Glomerular endothelial cell (primary cell): ENCODE results near the gene C10orf62. TPM values are rescaled to one million over a fixed set of nuclear protein-coding genes. Genes with fewer than 3 reads are reported as not detected.

Source experiments
- DNase-seq: peaks from one replicate; pipeline ENCODE4 v3.0.0-alpha.2; 2011; ENCODE audit warnings: low read depth, low spot score; ENCODE audit errors: extremely low read depth
- total RNA-seq: library from RNA; depleted of rRNA; stranded (reverse); fragments of >200 nt; gene quantifications from 2 replicates; pipeline ENCODE4 v1.2.3, GENCODE V29; 2015

The C10orf62 gene
- total RNA-seq, 1 donor from 2014 or later = not detected

DNA sequence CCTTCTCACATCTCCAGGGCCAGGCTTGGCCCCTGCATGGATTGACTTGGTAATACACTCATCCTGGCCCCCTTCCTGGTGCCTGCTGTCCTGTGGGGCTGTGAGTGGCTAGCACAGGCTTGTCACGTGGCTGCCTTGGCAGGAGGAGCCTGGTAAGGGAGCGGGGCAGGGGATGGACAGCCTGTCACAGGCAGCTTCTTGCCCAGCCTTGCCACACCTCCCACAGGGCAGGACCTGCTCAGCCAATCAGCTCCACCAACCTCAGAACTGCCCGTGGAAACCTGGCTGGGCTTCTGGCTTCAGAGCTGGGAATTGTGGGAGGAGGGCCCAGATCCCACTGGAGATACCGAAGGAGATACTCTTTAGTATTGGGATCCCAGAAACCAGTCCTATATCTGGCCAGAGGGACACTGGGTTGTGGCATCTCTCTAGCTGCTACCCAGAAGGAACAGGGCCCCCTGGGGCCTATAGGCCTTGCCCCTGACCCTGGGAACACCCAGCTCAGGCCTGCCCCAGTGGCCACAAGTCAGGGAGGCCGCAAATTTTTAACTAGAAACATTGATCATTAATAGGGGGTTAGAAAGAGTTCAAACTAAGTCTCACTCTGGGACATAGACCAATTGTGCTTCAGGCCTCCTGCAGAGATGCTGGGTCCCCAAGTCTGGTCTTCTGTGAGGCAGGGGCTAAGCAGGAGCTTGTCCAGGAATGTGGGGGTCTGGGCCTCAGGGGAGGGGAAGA, 5.3 kb upstream of the C10orf62 start, which contains the start of gene HOGA1:
HOGA1 (plus strand) TSS at position 330 of the 738 bp plus-strand sequence; CDS start at position 645, 315 bp downstream.
- DNase-seq = no peak

- no peak for DNase-seq
Observed at GRCh38 chr10:97584798-97585438, 4.6 kb upstream of the C10orf62 start.

- no peak for DNase-seq
Observed at GRCh38 chr10:97585439-97585811, 4.1 kb upstream of the C10orf62 start.

GRCh38 chr10:97587183-97587582, 2.3 kb upstream of the C10orf62 start:
- no peak for DNase-seq

- DNase-seq = no peak
Observed at GRCh38 chr10:97590082-97590747, 694 bp downstream of the C10orf62 start.

- no peak for DNase-seq
Observed at GRCh38 chr10:97590748-97591495, 1.4 kb downstream of the C10orf62 start.

GRCh38 chr10:97593421-97593820, 3.9 kb downstream of the C10orf62 start:
- DNase-seq = no peak

GRCh38 chr10:97596101-97597082, 6.9 kb downstream of the C10orf62 start:
- DNase-seq = peak; percentile 93

DNA sequence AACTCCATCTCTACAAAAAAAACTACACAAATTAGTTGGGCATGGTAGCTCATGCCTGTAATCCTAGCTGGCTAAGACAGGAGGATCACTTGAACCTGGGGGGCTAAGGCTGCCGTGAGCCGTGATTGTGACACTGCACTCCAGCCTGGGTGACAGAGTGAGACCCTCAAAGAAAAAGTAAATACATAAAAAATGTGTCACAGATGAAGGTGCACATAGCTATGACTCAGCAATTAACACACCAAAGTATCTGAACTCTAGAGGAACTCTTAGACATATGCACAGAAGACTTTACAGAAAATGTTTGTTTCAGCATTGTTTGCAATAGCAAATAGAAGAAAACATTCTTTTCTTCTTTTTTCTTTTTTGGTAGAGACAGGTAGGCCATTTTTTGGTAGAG, 8.3 kb downstream of the C10orf62 start:
- no peak for DNase-seq

GRCh38 chr10:97598407-97599271, 9.1 kb downstream of the C10orf62 start:
- no peak for DNase-seq

GRCh38 chr10:97599272-97599619, 9.7 kb downstream of the C10orf62 start:
- DNase-seq = no peak

- DNase-seq = no peak
Observed at GRCh38 chr10:97600616-97601015, 11.1 kb downstream of the C10orf62 start.

- DNase-seq = no peak
Observed at GRCh38 chr10:97601268-97602215, 12.0 kb downstream of the C10orf62 start.

DNA sequence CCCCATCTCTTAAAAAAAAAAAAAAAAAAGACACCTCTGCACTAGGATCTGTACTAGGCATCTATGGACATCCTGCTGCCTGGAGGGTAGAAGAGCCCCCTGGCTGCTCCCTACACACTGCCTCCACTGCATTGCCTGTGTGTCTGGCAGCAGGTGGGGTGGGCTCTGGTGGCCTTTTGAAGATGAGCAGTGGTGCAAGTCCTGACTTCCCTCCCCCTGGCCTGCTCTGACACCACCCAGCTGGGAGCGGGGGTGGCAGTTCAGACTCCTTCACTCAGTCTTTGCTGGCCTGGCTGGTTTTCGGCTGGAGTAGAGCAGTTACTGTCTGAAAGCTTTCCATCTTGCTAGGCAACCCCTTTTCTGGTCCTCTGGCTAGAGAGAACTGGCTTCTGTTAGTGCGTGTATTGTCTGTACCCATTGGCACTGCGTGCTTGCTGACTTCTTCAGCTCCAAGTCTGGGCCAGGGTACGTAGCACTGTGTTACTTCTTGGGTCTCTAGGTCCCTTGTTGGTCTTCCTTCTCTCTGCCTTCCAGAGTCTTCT, 17.6 kb downstream of the C10orf62 start:
- DNase-seq = no peak

GRCh38 chr10:97608991-97609561, 19.6 kb downstream of the C10orf62 start:
- DNase-seq = no peak

DNA sequence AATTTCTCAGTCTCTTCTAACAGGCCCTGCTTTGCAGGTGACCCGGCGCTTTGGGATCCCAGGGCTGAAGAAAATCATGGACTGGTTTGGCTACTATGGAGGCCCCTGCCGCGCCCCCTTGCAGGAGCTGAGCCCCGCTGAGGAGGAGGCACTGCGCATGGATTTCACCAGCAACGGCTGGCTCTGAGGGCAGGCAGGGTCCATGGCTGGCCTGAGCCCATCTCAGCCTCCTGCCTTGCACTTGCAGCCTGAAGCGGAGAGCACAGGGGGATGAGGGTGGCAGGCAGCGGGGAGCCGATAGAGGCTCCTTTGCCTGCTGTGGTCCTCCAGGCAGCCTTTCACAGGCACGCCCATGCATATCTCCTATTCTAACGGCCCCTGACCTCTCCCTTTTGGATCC, 22.0 kb downstream of the C10orf62 start:
- no peak for DNase-seq

- DNase-seq = peak; percentile 54
Observed at GRCh38 chr10:97612386-97612785, 22.9 kb downstream of the C10orf62 start.
